GM10266 (cell line): Measurements from ENCODE around the gene UBXN6.

Source experiments
- DNase-seq: peaks from one replicate; pipeline ENCODE4 v3.0.0; 2012; ENCODE audit errors: extremely low spot score
- CTCF ChIP-seq: IDR thresholded peaks from 2 replicates; pipeline ENCODE4 v1.5.1; 2012; ENCODE audit warnings: mild to moderate bottlenecking, low read depth; ENCODE audit not compliant: control insufficient read depth, insufficient read depth; ENCODE audit errors: missing control alignments

Gene UBXN6

GRCh38 chr19:4482721-4483364, 25.2 kb upstream of the UBXN6 start:
- DNase-seq: no peak
- no peak for TF ChIP-seq CTCF

- TF ChIP-seq CTCF: no peak
- no peak for DNase-seq
Measured at GRCh38 chr19:4477034-4477801, 19.6 kb upstream of the UBXN6 start.

GRCh38 chr19:4474514-4475022, 17.0 kb upstream of the UBXN6 start:
- peak; percentile 91 for DNase-seq
- no peak for TF ChIP-seq CTCF

- TF ChIP-seq CTCF: no peak
- no peak for DNase-seq
Measured at GRCh38 chr19:4473763-4474513, 16.3 kb upstream of the UBXN6 start.

- TF ChIP-seq CTCF: no peak
- DNase-seq: no peak
Measured at GRCh38 chr19:4473011-4473762, 15.6 kb upstream of the UBXN6 start.

GRCh38 chr19:4472174-4472974, 14.8 kb upstream of the UBXN6 start, which contains the start of gene HDGFL2:
Gene HDGFL2 (plus strand): TSS chr19:4472297. CDS start chr19:4472351, 54 bp downstream.
- no peak for TF ChIP-seq CTCF

More at GRCh38 chr19:4472174-4472974, 14.8 kb upstream of the UBXN6 start, which contains the start of gene HDGFL2:
- peak; percentile 53 for DNase-seq
